ENCODE results near the gene MANEAL. TPM values are rescaled to one million over a fixed set of nuclear protein-coding genes. Genes with fewer than 3 reads are reported as not detected.

Gene MANEAL
- total and polyA plus RNA-seq, 2 of the 13 experiments (the other 11 are each of a cell fraction or from before 2014, with no cell fraction given), result 20.8 to 26.4 TPM

DNA sequence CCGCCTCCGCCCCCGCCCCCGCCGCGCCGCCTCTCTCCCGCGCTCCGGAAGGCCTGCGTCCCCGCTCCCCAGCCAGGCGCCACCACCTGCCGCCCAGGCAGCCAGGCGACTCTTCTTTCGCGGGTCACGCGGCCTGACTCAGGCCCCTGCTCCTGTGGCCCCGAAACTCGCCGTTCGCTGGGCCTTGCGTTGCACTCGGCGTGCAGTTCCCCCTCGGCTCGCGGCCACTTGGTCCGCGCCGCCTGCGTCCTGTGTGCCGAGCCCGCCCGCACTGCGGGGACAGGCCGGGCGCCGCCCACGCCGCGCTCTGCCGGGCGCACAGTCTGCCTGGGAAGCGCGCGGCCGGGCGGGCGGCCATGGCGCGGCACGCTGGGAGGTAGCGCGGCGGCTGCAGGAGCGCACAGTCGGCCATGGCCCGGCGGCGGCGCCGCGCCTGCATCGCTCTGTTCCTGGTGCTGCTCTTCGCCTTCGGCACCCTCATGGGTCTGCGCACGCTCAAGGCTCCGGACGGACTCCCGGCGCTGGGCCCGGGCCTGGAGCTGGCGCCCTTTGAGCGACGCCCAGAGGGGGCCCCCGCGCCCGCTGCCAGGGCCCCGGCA lies at the start of gene MANEAL (continued):
- TF ChIP-seq, protein P1, sequence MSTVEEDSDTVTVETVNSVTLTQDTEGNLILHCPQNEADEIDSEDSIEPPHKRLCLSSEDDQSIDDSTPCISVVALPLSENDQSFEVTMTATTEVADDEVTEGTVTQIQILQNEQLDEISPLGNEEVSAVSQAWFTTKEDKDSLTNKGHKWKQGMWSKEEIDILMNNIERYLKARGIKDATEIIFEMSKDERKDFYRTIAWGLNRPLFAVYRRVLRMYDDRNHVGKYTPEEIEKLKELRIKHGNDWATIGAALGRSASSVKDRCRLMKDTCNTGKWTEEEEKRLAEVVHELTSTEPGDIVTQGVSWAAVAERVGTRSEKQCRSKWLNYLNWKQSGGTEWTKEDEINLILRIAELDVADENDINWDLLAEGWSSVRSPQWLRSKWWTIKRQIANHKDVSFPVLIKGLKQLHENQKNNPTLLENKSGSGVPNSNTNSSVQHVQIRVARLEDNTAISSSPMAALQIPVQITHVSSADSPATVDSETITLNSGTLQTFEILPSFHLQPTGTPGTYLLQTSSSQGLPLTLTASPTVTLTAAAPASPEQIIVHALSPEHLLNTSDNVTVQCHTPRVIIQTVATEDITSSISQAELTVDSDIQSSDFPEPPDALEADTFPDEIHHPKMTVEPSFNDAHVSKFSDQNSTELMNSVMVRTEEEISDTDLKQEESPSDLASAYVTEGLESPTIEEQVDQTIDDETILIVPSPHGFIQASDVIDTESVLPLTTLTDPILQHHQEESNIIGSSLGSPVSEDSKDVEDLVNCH (CRISPR knock-in tag; IDR thresholded peaks at IDR 0.05), result no peak
- no peak for TF ChIP-seq ZNF747 (CRISPR knock-in tag; IDR thresholded peaks at IDR 0.05; ENCODE audit: borderline replicate concordance)
- TF ChIP-seq, protein P2, sequence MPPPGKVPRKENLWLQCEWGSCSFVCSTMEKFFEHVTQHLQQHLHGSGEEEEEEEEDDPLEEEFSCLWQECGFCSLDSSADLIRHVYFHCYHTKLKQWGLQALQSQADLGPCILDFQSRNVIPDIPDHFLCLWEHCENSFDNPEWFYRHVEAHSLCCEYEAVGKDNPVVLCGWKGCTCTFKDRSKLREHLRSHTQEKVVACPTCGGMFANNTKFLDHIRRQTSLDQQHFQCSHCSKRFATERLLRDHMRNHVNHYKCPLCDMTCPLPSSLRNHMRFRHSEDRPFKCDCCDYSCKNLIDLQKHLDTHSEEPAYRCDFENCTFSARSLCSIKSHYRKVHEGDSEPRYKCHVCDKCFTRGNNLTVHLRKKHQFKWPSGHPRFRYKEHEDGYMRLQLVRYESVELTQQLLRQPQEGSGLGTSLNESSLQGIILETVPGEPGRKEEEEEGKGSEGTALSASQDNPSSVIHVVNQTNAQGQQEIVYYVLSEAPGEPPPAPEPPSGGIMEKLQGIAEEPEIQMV (CRISPR knock-in tag; IDR thresholded peaks at IDR 0.05; ENCODE audit: low read depth), result peak; percentile 33; the same call in 1 of the 2 replicates
- TF ChIP-seq, protein P3, sequence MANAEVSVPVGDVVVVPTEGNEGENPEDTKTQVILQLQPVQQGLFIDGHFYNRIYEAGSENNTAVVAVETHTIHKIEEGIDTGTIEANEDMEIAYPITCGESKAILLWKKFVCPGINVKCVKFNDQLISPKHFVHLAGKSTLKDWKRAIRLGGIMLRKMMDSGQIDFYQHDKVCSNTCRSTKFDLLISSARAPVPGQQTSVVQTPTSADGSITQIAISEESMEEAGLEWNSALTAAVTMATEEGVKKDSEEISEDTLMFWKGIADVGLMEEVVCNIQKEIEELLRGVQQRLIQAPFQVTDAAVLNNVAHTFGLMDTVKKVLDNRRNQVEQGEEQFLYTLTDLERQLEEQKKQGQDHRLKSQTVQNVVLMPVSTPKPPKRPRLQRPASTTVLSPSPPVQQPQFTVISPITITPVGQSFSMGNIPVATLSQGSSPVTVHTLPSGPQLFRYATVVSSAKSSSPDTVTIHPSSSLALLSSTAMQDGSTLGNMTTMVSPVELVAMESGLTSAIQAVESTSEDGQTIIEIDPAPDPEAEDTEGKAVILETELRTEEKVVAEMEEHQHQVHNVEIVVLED (CRISPR knock-in tag; IDR thresholded peaks at IDR 0.05; ENCODE audit: borderline replicate concordance), result peak; percentile 20; the same call in 1 of the 2 replicates
- TF ChIP-seq, protein P4, sequence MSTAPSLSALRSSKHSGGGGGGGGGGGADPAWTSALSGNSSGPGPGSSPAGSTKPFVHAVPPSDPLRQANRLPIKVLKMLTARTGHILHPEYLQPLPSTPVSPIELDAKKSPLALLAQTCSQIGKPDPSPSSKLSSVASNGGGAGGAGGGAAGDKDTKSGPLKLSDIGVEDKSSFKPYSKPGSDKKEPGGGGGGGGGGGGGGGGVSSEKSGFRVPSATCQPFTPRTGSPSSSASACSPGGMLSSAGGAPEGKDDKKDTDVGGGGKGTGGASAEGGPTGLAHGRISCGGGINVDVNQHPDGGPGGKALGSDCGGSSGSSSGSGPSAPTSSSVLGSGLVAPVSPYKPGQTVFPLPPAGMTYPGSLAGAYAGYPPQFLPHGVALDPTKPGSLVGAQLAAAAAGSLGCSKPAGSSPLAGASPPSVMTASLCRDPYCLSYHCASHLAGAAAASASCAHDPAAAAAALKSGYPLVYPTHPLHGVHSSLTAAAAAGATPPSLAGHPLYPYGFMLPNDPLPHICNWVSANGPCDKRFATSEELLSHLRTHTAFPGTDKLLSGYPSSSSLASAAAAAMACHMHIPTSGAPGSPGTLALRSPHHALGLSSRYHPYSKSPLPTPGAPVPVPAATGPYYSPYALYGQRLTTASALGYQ (CRISPR knock-in tag; IDR thresholded peaks at IDR 0.05), result 0 out of 2 replicates have a peak, but pooled peaks have one; percentile 24
- TF ChIP-seq AGO2 (optimal IDR thresholded peaks at IDR 0.05; ENCODE audit: low read depth, low read length), result no peak
- no peak for TF ChIP-seq NFYC (CRISPR knock-in tag; IDR thresholded peaks at IDR 0.05)
- TF ChIP-seq CBX5 (CRISPR knock-in tag; IDR thresholded peaks at IDR 0.05; ENCODE audit: borderline replicate concordance), result no peak
- no peak for TF ChIP-seq ZC3H4 (CRISPR knock-in tag; IDR thresholded peaks at IDR 0.05; ENCODE audit: borderline replicate concordance)
- no peak for TF ChIP-seq ZNF570 (CRISPR knock-in tag; IDR thresholded peaks at IDR 0.05; ENCODE audit: borderline replicate concordance)
- TF ChIP-seq MIER2 (CRISPR knock-in tag; IDR thresholded peaks at IDR 0.05), result no peak
- TF ChIP-seq, protein P5, sequence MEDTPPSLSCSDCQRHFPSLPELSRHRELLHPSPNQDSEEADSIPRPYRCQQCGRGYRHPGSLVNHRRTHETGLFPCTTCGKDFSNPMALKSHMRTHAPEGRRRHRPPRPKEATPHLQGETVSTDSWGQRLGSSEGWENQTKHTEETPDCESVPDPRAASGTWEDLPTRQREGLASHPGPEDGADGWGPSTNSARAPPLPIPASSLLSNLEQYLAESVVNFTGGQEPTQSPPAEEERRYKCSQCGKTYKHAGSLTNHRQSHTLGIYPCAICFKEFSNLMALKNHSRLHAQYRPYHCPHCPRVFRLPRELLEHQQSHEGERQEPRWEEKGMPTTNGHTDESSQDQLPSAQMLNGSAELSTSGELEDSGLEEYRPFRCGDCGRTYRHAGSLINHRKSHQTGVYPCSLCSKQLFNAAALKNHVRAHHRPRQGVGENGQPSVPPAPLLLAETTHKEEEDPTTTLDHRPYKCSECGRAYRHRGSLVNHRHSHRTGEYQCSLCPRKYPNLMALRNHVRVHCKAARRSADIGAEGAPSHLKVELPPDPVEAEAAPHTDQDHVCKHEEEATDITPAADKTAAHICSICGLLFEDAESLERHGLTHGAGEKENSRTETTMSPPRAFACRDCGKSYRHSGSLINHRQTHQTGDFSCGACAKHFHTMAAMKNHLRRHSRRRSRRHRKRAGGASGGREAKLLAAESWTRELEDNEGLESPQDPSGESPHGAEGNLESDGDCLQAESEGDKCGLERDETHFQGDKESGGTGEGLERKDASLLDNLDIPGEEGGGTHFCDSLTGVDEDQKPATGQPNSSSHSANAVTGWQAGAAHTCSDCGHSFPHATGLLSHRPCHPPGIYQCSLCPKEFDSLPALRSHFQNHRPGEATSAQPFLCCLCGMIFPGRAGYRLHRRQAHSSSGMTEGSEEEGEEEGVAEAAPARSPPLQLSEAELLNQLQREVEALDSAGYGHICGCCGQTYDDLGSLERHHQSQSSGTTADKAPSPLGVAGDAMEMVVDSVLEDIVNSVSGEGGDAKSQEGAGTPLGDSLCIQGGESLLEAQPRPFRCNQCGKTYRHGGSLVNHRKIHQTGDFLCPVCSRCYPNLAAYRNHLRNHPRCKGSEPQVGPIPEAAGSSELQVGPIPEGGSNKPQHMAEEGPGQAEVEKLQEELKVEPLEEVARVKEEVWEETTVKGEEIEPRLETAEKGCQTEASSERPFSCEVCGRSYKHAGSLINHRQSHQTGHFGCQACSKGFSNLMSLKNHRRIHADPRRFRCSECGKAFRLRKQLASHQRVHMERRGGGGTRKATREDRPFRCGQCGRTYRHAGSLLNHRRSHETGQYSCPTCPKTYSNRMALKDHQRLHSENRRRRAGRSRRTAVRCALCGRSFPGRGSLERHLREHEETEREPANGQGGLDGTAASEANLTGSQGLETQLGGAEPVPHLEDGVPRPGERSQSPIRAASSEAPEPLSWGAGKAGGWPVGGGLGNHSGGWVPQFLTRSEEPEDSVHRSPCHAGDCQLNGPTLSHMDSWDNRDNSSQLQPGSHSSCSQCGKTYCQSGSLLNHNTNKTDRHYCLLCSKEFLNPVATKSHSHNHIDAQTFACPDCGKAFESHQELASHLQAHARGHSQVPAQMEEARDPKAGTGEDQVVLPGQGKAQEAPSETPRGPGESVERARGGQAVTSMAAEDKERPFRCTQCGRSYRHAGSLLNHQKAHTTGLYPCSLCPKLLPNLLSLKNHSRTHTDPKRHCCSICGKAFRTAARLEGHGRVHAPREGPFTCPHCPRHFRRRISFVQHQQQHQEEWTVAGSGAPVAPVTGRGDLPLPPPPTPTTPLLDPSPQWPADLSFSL (CRISPR knock-in tag; IDR thresholded peaks at IDR 0.05), result no peak
- TF ChIP-seq PHF8 (CRISPR knock-in tag; IDR thresholded peaks at IDR 0.05), result peak; percentile 82
- no peak for TF ChIP-seq MBD4 (IDR thresholded peaks at IDR 0.05; ENCODE audit: borderline replicate concordance, low read length)
- TF ChIP-seq ZNF329 (CRISPR knock-in tag; IDR thresholded peaks at IDR 0.05; ENCODE audit: low read depth), result no peak

Measured in HepG2 (cell line).